Left ventricle myocardium superior (tissue), 1 donor: ENCODE measurements around the gene PLIN5. TPM values are rescaled to one million over a fixed set of nuclear protein-coding genes. Genes with fewer than 3 reads are reported as not detected.

Experiments used
- ATAC-seq: fragments of 200-7000 bp; cut with Tn5 transposase; one replicate; pipeline ENCODE4 v1.9.1; 2020; ENCODE audit warnings: mild to moderate bottlenecking, moderate library complexity
- DNase-seq: peaks from one replicate; pipeline ENCODE4 v3.0.0-alpha.2; 2020
- intact Hi-C: fragments of 100-400 bp; cut with micrococcal nuclease; formaldehyde crosslinking; loops from one replicate; pipeline ENCODE4 v1.11.0; 2022
- total RNA-seq: library from RNA; stranded (reverse); fragmentation: NEBNext Ultra II Directional; extraction: Animal tissue kit (Norgen Biotek cat#: 25700); gene quantifications from one replicate; pipeline ENCODE4 v1.2.1, GENCODE V29; 2021
- donor health status: DM: no; HTN: yes; CAD: no; lungs with severe emphysema.

The PLIN5 gene
- total RNA-seq, 1 donor from 2014 or later, result 44.2 TPM

- ATAC-seq, result peak; percentile 9
- no peak for DNase-seq
- intact Hi-C loops, result no loop called here
These were observed 23.5 kb downstream of the PLIN5 start for GRCh38 chr19:4511300-4512054.

GRCh38 chr19:4510435-4511255 lies 24.4 kb downstream of the PLIN5 start:
- ATAC-seq (peak; percentile 4), DNase-seq (no peak)
- intact Hi-C loops, result no loop called here

DNA sequence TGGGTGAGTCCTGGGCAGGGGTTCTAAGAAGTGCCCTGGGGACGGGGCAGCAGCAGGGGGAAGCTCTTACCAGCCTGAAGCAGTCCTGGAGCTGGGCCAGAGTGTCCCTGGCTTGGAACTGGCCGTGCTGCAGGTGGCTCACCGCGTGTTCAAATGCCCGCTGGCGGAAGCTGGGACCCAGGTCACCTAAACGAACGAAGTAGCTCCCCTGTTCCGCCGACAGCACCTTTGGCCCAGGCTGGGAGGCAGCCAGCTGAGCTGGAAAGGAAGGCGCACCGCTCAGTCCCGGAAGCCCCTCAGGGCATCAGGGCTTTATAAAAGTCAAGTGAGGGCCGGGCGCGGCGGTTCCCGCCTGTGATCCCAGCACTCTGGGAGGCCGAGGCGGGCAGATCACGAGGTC lies 26.3 kb downstream of the PLIN5 start:
- ATAC-seq (no peak), DNase-seq (no peak)
- intact Hi-C loops, result no loop called here

DNA sequence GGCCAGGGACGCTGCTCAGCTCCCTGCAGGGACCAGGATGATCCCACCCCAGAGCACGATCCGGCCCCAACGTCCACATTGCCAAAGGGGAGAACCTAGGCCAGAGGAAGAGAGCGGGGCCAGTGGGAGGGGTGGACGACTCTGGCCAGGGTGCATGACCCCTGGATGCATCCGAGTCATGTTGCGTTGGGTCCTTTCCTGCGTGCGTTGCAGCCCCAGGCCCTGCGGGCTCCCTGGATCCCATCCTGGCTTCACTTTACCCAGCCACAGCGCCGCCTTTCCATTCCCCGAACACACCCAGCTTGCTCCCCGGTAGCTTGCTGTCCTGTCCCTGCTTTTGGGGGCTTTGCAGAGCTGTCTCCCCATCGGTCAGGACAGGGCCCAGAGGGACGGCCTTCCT lies 27.2 kb downstream of the PLIN5 start:
- ATAC-seq (no peak), DNase-seq (no peak)
- intact Hi-C loops, result no loop called here

DNA sequence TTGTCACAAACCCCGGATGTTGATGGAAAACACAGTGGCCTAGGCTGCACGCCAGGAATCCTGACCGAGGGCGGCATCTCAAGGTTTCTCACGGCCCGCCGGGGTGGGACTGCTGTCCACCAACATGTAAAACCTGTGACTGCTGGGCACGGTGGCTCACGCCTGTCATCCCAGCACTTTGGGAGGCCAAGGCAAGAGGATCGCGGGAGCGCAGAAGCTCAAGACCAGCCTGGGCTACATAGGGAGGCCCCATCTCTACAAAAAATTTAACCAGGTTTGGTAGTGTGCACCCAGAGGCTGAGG lies 27.9 kb downstream of the PLIN5 start:
- intact Hi-C loops, result no loop called here
- DNase-seq (no peak), ATAC-seq (no peak)

GRCh38 chr19:4506449-4507149 lies 28.4 kb downstream of the PLIN5 start:
- intact Hi-C loops, result no loop called here
- ATAC-seq, result no peak

DNA sequence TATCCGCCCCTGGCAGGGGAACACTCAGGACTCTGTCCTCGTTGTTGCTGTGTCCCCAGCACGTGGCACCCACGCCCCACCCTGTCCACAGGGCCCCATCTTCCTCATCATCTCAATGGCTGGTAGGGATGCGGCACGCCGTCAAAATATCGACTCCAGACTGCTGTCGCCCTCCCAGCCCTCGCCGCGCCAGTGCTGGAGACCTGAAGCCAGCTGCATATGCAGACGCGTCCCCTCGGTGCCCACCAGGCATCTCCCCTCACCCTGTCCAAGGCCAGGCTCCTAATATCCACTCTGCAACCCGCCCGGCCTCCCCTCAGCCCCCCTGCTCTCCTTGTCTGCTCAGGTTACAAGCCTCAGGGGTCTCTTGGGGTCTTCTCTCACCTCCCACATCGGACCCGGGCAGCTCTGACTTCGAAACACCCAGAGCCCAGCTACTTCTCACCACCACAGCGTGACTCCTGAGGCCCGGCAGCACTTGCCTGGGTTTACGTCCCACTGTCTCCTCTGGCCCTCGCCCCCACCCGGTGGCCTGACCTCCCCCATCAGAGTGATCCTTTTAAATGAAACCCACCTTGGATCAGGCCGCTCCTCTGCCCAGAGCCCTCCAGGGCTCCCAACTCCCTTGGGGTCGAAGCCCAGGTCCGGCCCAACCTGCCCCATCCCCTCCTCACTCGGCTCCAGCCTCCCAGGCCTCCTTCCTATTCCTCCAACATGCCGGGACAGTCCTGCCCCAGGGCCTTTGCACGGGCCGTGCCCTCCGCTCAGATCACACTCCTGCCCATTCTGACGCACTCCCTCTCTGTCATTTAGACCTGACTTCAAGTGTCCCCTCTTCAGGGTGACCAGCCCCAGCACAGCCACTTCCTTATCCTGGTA lies 29.2 kb downstream of the PLIN5 start:
- no peak for DNase-seq

More at GRCh38 chr19:4506449-4507149, 28.4 kb downstream of the PLIN5 start:
- no peak for DNase-seq

GRCh38 chr19:4504891-4505569 lies 30.0 kb downstream of the PLIN5 start:
- no peak for DNase-seq
- ATAC-seq, result no peak
- intact Hi-C loops, result no loop called here

More for the DNA sequence above, 29.2 kb downstream of the PLIN5 start:
- no peak for ATAC-seq
- intact Hi-C loops, result no loop called here

GRCh38 chr19:4504297-4504701 lies 30.7 kb downstream of the PLIN5 start:
- intact Hi-C loops, result no loop called here
- ATAC-seq, result no peak
- no peak for DNase-seq

GRCh38 chr19:4503825-4504170 lies 31.2 kb downstream of the PLIN5 start:
- intact Hi-C loops, result no loop called here
- ATAC-seq, result no peak
- DNase-seq, result no peak

- ATAC-seq (peak; percentile 2), DNase-seq (no peak)
- intact Hi-C loops, result no loop called here
These were observed 31.7 kb downstream of the PLIN5 start for GRCh38 chr19:4503132-4503824.

GRCh38 chr19:4502282-4503131 lies 32.5 kb downstream of the PLIN5 start:
- ATAC-seq, result peak; percentile 3
- no peak for DNase-seq
- intact Hi-C loops, result no loop called here

DNA sequence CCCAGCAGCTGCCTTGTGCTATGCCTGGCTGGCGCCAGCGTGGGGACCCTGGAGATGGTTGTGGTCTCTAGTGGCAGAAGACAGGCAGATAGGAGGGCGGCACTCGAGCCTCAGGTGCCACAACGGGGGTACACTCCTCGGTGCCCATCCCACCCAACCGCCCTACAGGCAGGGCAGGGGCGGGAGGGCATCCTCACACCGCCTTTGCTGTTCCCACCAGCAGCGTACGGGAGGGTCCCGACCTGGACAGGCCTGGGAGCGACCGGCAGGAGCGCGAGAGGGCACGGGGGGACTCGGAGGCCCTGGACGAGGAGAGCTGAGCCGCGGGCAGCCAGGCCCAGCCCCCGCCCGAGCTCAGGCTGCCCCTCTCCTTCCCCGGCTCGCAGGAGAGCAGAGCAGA lies 33.3 kb downstream of the PLIN5 start:
- intact Hi-C loops, result no loop called here
- DNase-seq, result no peak
- ATAC-seq, result peak; percentile 10

- intact Hi-C loops, result no loop called here
- ATAC-seq, result peak; percentile 3
- no peak for DNase-seq
These were observed 34.0 kb downstream of the PLIN5 start for GRCh38 chr19:4500841-4501591.

GRCh38 chr19:4499855-4500254 lies 35.2 kb downstream of the PLIN5 start:
- intact Hi-C loops, result no loop called here
- DNase-seq (no peak), ATAC-seq (no peak)

DNA sequence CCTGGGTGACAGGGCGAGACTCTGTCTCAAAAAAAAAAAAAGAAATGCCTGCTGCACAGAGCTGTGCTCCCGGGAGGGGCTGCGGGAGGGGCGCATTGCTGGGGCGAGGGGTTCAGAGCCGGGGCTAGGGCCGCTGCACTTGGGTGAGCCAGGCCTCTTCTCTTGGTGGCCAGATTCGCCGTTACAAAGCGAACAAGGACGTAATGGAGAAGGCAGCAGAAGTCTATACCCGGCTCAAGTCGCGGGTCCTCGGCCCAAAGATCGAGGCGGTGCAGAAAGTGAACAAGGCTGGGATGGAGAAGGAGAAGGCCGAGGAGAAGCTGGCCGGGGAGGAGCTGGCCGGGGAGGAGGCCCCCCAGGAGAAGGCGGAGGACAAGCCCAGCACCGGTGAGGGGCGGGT lies 35.7 kb downstream of the PLIN5 start:
- ATAC-seq (no peak), DNase-seq (no peak)
- intact Hi-C loops, result no loop called here

GRCh38 chr19:4498694-4499093 lies 36.3 kb downstream of the PLIN5 start:
- intact Hi-C loops, result no loop called here

More at GRCh38 chr19:4498694-4499093, 36.3 kb downstream of the PLIN5 start:
- DNase-seq (no peak), ATAC-seq (no peak)
